Liver (tissue), 9 donors: ENCODE measurements around the gene OR7D2. TPM values are rescaled to one million over a fixed set of nuclear protein-coding genes. Genes with fewer than 3 reads are reported as not detected.

ENCODE experiments used
- DNase-seq: peaks from one replicate; pipeline ENCODE4 v3.0.0-alpha.2; 2017; ENCODE audit warnings: low spot score
- H3K27ac ChIP-seq, 2 donors: one replicate each; pipeline ENCODE4 v1.7.0; 2013; ENCODE audit warnings: inconsistent platforms in 2 of 2, low read length in 2 of 2, control low read depth in 1 of 2, low read depth in 1 of 2, mild to moderate bottlenecking in 1 of 2
- H3K27me3 ChIP-seq, 4 donors: one replicate each; pipeline versions ENCODE4 v1.6.1 to v1.7.0; 2013; ENCODE audit warnings: low read length in 3 of 4, inconsistent platforms in 1 of 4, mild to moderate bottlenecking in 1 of 4, moderate library complexity in 1 of 4; ENCODE audit not compliant: control insufficient read depth in 4 of 4, insufficient read depth in 4 of 4
- H3K36me3 ChIP-seq, 4 donors: one replicate each; pipeline versions ENCODE4 v1.6.1 to v1.7.0; 2013; ENCODE audit warnings: low read length in 3 of 4, mild to moderate bottlenecking in 3 of 4, low read depth in 1 of 4, moderate library complexity in 1 of 4; ENCODE audit not compliant: control insufficient read depth in 4 of 4, insufficient read depth in 3 of 4
- H3K4me1 ChIP-seq, 4 donors: one replicate each; pipeline versions ENCODE4 v1.6.1 to v1.7.0; 2013; ENCODE audit warnings: low read length in 3 of 4, mild to moderate bottlenecking in 3 of 4, moderate library complexity in 1 of 4; ENCODE audit not compliant: control insufficient read depth in 4 of 4, insufficient read depth in 4 of 4
- H3K4me3 ChIP-seq, 3 donors: one replicate each; pipeline versions ENCODE4 v1.6.1 to v1.7.0; 2013; ENCODE audit warnings: low read length in 3 of 3, control low read depth in 1 of 3, low read depth in 1 of 3, mild to moderate bottlenecking in 1 of 3
- H3K9ac ChIP-seq, 2 donors: one replicate each; pipeline ENCODE4 v1.7.0; 2013; ENCODE audit warnings: low read length in 2 of 2, mild to moderate bottlenecking in 2 of 2, moderate library complexity in 2 of 2, control low read depth in 1 of 2, low read depth in 1 of 2
- H3K9me3 ChIP-seq, 4 donors: one replicate each; pipeline versions ENCODE4 v1.6.1 to v1.7.0; 2013; ENCODE audit warnings: low read length in 3 of 4; ENCODE audit not compliant: control insufficient read depth in 4 of 4
- ATF3 ChIP-seq: IDR thresholded peaks from 2 replicates; pipeline ENCODE4 v1.6.1; 2016; ENCODE audit warnings: antibody characterized with exemption
- CTCF ChIP-seq: fragments of 150-350 bp; IDR thresholded peaks from 2 replicates; pipeline ENCODE4 v1.5.1; 2017; ENCODE audit warnings: improper control_type of control experiment, low read depth, low read length; ENCODE audit not compliant: missing input control
- EGR1 ChIP-seq, 2 donors: IDR thresholded peaks; 2 replicates each; pipeline ENCODE4 v1.6.1; 2016 to 2018; ENCODE audit warnings: antibody characterized with exemption in 2 of 2, low read depth in 2 of 2
- FOXA1 ChIP-seq: IDR thresholded peaks from 2 replicates; pipeline ENCODE4 v1.6.1; 2016; ENCODE audit warnings: antibody characterized with exemption
- FOXA2 ChIP-seq: IDR thresholded peaks from 2 replicates; pipeline ENCODE4 v1.6.1; 2016; ENCODE audit warnings: antibody characterized with exemption
- GABPA ChIP-seq, 2 donors: IDR thresholded peaks in 1 of 2; conservative IDR thresholded peaks in 1 of 2; 2 replicates each; pipeline ENCODE4 v1.6.1; 2016; ENCODE audit warnings: antibody characterized with exemption in 2 of 2, mild to moderate bottlenecking in 1 of 2, moderate library complexity in 1 of 2
- HNF4G ChIP-seq: IDR thresholded peaks from 2 replicates; pipeline ENCODE4 v1.6.1; 2016; ENCODE audit warnings: antibody characterized with exemption
- JUND ChIP-seq, 2 donors: IDR thresholded peaks; 2 replicates each; pipeline ENCODE4 v1.6.1; 2016; ENCODE audit warnings: antibody characterized with exemption in 2 of 2
- MAX ChIP-seq: IDR thresholded peaks from 2 replicates; pipeline ENCODE4 v1.6.1; 2016; ENCODE audit warnings: antibody characterized with exemption
- NR2F2 ChIP-seq: IDR thresholded peaks from 2 replicates; pipeline ENCODE4 v1.6.1; 2016; ENCODE audit warnings: antibody characterized with exemption
- RAD21 ChIP-seq, 2 donors: IDR thresholded peaks; 2 replicates each; pipeline ENCODE4 v1.6.1; 2016; ENCODE audit warnings: antibody characterized with exemption in 2 of 2, mild to moderate bottlenecking in 2 of 2
- RXRA ChIP-seq, 2 donors: IDR thresholded peaks; 2 replicates each; pipeline ENCODE4 v1.6.1; 2017 to 2018; ENCODE audit warnings: antibody characterized with exemption in 2 of 2, mild to moderate bottlenecking in 1 of 2
- SP1 ChIP-seq: IDR thresholded peaks from 2 replicates; pipeline ENCODE4 v1.6.1; 2018; ENCODE audit warnings: antibody characterized with exemption, mild to moderate bottlenecking
- TAF1 ChIP-seq: conservative IDR thresholded peaks from 2 replicates; pipeline ENCODE4 v1.6.1; 2016; ENCODE audit warnings: antibody characterized with exemption, mild to moderate bottlenecking
- YY1 ChIP-seq: IDR thresholded peaks from 2 replicates; pipeline ENCODE4 v1.6.1; 2016; ENCODE audit warnings: antibody characterized with exemption, mild to moderate bottlenecking
- ZBTB33 ChIP-seq: IDR thresholded peaks from 2 replicates; pipeline ENCODE4 v1.6.1; 2016; ENCODE audit warnings: antibody characterized with exemption
- WGBS: extraction: QIAGEN DNeasy Blood & Tissue Kit; methylation state at CpG from one replicate; pipeline ENCODE4 v1.1.7; 2013; 5-methylcytosine and 5-hydroxymethylcytosine counted together
- polyA plus RNA-seq, 2 donors: library from polyadenylated mRNA; stranded (reverse) in 1 of 2; unstranded in 1 of 2; fragments of 200-250 nt in 1 of 2; fragments of >200 nt in 1 of 2; fragmentation: Nextera tagmentation in 1 of 2; extraction: Ambion mirVana in 1 of 2; gene quantifications; one replicate each; pipeline versions ENCODE4 v1.2.1 to v1.2.3, GENCODE V29; 2013 to 2015
- total RNA-seq, 2 donors: library from RNA; depleted of rRNA; stranded (reverse); fragments of >200 nt; gene quantifications; one replicate each; pipeline ENCODE4 v1.2.3, GENCODE V29; 2014
- donor health status: healthy.
- donor health status: healthy.
- donor health status: healthy.
- donor health status: healthy.
- donor health status: healthy.

OR7D2 gene
- total and polyA plus RNA-seq, 4 donors: 0.06 to 0.18 TPM; not detected in 2

- peak overlapping the region in 1 of 3 donors; percentile 44 for H3K4me3 ChIP-seq
- peaks cover 35 to 68% (median 62%) of the 10 kb centered on the region in 4 donors for H3K36me3 ChIP-seq
- H3K4me1 ChIP-seq: no peaks in the 10 kb centered on the region
- TF ChIP-seq FOXA2 (no peak), SP1 (no peak), NR2F2 (no peak), ZBTB33 (no peak), ATF3 (no peak), RAD21 (IDR thresholded peaks at IDR 0.05) (no peak), FOXA1 (no peak), TAF1 (no peak), CTCF (no peak), EGR1 (IDR thresholded peaks at IDR 0.05; ENCODE audit: low read depth in 2 of 2) (no peak), YY1 (no peak)
- WGBS: 84% methylated on average over 1 of the region's 1 CpG
- no peak for DNase-seq
- peaks cover 22 to 51% (median 47%) of the 10 kb centered on the region in 4 donors for H3K9me3 ChIP-seq
- H3K27ac ChIP-seq: no peak overlapping the region
- H3K27me3 ChIP-seq: no peaks in the 10 kb centered on the region
- no peak overlapping the region for H3K9ac ChIP-seq
Observed at GRCh38 chr19:9156304-9156703, 22.5 kb upstream of the OR7D2 start.

GRCh38 chr19:9159891-9160290 is 18.9 kb upstream of the OR7D2 start:
- no peak overlapping the region for H3K27ac ChIP-seq
- peak overlapping the region in 2 of 3 donors; percentile 45 to 57 for H3K4me3 ChIP-seq
- WGBS: 99% methylated on average over 13 of the region's 13 CpGs
- no peak for TF ChIP-seq ATF3
- peaks cover 26 to 54% (median 46%) of the 10 kb centered on the region in 4 donors for H3K9me3 ChIP-seq
- H3K4me1 ChIP-seq: no peaks in the 10 kb centered on the region
- H3K9ac ChIP-seq: no peak overlapping the region
- H3K36me3 ChIP-seq: peaks cover 39 to 91% (median 84%) of the 10 kb centered on the region in 4 donors
- DNase-seq: no peak
- H3K27me3 ChIP-seq: no peaks in the 10 kb centered on the region

GRCh38 chr19:9161427-9161826 is 17.4 kb upstream of the OR7D2 start:
- DNase-seq: no peak
- Histone ChIP-seq H3K4me3 (peak overlapping the region in 2 of 3 donors; percentile 38 to 73), H3K36me3 (peaks cover 37 to 78% (median 73%) of the 10 kb centered on the region in 4 donors), H3K9me3 (peaks cover 24 to 45% (median 37%) of the 10 kb centered on the region in 4 donors), H3K4me1 (no peaks in the 10 kb centered on the region), H3K9ac (no peak overlapping the region), H3K27ac (no peak overlapping the region), H3K27me3 (no peaks in the 10 kb centered on the region)
- TF ChIP-seq TAF1 (no peak), ZBTB33 (no peak), SP1 (no peak), GABPA (IDR thresholded peaks at IDR 0.05 in 1 of 2, conservative IDR thresholded peaks at IDR 0.05 in 1 of 2) (no peak), CTCF (no peak), JUND (IDR thresholded peaks at IDR 0.05) (no peak), EGR1 (IDR thresholded peaks at IDR 0.05; ENCODE audit: low read depth in 2 of 2) (no peak), RXRA (IDR thresholded peaks at IDR 0.05) (no peak), FOXA2 (no peak), HNF4G (no peak), MAX (no peak), NR2F2 (no peak), FOXA1 (no peak), ATF3 (no peak)
- WGBS: 98% methylated on average over 12 of the region's 12 CpGs
